GM19240 (cell line): ENCODE results near the gene THSD7B.
"Not testable (repeated sequence)": the region's sequence is repeated elsewhere in the genome, so short reads cannot be mapped to it uniquely, and the experiment has no call there.

Experiments used
- DNase-seq: peaks from one replicate; pipeline ENCODE4 v3.0.0; 2011; ENCODE audit warnings: low spot score; ENCODE audit not compliant: insufficient read length

The THSD7B gene, protein sequence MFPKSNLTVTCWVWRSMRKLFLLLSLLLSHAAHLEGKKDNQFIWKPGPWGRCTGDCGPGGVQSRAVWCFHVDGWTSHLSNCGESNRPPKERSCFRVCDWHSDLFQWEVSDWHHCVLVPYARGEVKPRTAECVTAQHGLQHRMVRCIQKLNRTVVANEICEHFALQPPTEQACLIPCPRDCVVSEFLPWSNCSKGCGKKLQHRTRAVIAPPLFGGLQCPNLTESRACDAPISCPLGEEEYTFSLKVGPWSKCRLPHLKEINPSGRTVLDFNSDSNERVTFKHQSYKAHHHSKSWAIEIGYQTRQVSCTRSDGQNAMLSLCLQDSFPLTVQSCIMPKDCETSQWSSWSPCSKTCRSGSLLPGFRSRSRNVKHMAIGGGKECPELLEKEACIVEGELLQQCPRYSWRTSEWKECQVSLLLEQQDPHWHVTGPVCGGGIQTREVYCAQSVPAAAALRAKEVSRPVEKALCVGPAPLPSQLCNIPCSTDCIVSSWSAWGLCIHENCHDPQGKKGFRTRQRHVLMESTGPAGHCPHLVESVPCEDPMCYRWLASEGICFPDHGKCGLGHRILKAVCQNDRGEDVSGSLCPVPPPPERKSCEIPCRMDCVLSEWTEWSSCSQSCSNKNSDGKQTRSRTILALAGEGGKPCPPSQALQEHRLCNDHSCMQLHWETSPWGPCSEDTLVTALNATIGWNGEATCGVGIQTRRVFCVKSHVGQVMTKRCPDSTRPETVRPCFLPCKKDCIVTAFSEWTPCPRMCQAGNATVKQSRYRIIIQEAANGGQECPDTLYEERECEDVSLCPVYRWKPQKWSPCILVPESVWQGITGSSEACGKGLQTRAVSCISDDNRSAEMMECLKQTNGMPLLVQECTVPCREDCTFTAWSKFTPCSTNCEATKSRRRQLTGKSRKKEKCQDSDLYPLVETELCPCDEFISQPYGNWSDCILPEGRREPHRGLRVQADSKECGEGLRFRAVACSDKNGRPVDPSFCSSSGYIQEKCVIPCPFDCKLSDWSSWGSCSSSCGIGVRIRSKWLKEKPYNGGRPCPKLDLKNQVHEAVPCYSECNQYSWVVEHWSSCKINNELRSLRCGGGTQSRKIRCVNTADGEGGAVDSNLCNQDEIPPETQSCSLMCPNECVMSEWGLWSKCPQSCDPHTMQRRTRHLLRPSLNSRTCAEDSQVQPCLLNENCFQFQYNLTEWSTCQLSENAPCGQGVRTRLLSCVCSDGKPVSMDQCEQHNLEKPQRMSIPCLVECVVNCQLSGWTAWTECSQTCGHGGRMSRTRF (N-terminal part only)

DNA sequence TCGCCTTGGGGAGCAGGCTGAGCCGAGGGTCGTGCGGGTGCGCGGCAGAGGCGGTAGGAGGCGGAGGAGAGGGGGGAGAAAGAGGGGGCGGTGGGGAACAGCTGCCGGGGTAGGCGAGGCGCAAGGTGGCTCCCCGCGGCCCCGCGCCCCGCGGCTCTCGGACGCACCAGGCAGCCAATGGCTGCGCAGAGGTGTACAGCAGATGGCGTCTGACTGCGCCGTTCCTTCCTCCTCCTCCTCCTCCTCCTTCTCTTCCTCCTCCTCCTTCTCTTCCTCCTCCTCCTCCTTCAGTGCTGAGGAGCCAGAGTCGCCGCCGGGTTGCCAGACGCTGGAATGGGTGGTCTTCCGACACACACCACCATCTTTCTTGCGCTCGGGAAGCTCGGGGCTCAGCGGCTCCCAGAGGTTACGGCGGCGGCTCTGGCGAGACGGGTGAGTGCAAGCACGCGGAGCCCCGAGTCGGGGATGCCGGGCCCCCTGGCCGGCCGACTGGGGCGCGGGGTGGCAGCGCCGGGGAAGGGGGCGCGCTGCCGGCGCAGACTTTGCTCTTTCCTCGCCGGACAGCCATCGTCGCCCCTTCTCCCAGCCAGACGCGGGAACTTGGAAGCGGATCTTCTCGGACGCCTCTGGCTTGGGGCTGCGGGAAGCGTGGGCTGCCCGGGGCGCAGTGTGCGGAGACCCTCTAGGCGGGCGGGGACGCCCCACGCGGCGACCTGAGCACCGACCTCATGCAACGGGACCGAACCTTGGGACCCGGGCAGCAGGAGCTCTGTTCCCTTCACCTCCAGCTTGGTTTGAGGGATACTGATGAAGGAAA lies at the start of gene THSD7B:
Gene THSD7B (plus strand): TSS at position 290 of the 817 bp plus-strand sequence. CDS start 116,634 bp downstream, outside the sequence.
- DNase-seq: no peak

DNA sequence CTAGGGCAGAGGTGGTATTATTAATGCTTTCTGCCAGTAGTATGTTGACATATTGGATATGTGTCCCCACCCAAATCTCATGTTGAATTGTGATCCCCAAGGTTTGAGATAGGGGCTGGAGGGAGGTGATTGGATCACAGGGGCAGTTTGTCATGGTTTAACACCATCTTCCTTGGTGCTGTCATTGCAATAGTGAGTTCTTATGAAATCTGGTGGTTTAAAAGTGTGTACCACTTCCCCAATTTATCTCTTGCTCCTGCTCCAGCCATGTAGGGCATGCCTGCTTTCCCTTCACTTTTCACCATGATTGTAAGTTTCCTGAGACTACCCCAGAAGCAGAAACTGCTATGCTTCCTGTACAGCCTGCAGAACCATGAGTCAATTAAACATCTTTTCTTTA lies 47.1 kb upstream of the THSD7B start:
- no peak for DNase-seq

DNA sequence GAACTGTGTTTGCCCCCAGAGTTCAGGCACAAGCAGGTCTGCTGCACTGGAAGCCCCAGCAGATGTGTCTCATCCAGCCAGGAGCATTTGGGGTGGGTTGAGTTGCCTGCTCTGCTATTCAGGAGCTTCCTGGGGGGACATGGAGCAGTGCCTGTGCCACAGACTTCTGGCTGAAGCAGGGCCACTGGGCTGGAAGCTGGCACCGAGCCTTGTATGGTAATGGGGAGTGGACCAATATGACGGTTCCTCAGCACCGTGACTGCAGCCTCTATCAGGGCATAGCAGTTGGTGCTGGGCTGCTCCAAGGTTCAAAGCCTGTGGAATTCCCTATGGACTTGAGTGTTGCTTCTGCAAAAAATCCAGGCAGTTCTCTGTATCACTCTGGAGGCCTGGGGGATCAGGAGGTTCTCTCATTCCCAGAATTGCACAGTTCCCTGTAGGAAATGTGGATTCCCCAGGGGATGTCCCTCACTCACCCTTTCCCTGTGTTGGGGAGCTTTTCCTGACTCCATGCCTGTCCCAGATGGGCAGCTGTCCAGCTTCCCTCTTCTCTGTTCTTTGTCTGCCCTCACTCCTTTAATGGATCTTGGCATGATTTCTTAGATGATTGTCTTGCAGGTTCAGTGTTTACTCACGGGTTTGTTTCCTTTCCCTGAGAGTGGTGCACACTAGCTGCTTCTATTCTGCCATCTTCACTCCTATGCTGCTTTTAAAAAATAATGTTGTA lies 37.2 kb upstream of the THSD7B start:
- no peak for DNase-seq

DNA sequence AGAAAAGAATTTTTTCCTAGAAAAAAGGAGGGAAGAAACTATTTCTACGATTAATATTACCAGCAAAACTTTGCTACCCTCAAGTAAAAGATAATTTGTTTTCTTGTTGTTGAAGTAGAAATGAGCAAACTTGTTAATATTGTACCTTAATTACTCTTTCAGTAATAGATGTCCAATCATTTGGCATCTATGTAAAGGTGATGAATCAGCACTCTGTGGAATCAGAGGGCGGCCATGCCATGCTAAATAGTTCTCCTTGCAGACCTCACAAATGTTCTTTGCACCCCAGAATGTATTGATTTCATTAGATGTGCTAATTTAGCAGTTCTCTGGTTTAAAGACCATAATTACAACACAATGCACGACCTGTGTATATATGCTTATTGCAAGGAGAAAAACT lies 29.1 kb upstream of the THSD7B start:
- no peak for DNase-seq

DNA sequence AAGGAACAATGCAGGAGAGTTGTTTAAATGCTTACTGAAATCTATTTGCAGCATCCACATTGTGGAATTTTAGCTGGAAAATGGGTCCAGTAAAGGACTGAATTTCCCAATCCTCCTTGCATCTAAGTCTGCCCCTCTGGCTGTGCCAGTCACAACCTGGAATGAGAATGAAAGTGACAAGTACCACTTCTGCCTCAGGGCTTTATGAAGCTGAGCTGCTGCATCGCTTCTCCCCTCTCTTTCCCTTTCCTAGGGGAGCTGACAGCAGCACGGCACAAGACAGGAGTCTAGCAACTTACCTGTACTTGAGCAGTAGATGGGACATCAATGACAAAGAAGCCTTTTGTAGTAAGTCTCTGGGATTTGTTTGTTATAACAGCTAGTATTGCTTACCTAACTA lies 27.3 kb upstream of the THSD7B start:
- DNase-seq: no peak

DNA sequence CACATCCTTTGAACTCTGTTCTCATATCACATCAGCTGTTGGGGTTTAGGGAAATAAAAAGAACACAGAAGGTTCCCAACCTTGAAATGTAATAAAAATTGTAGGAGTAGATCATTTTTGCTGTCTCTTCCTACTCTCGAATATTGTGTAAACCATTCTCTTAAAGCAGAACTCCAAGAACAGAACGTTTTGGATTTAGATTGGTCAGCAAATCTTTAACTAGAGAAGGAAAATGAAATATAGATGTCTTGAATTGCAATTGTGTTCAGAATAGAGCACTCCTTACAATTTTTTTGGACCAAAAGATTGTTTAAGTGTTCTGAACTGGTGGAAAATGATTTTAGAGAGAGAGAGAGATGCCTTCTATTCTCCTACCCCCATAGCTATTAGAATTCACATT lies 23.9 kb upstream of the THSD7B start:
- no peak for DNase-seq

DNA sequence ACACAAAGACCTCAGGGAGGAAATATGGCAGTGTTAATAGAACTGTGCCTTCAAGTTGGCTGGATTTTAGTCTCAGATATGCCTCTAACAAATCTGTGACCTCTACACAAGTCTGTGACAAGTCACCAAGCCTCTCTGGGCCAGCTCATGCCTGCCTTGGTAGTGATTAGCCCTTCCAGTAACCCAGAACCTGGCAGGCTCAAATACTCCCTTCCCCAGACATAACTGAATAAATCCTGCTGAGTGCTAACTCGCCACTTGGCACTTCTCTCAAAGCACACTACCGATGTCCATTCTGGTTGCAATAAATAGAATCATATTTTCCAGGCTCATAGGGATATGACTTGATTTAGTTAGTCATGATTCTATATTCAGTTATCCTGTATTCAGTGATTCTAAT lies 15.3 kb upstream of the THSD7B start:
- DNase-seq: no peak

DNA sequence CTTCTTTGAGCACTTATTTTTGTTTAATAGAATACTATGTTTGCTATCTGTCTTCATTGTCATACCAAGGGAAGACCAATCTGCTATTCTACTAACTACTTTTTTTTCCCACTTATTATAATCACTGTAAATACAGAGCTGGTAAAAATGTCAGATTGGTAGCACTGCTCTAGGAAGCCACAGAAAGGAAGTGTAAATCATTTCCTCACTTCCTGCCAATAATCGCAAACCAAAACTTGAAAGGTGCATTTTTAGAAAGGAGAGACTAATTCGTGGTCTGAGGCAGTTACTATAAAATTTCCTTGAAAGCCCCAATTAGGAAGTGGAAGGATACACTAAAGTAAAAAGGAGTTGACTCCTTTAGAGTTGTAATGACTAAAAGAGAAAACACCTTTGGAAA lies 13.9 kb upstream of the THSD7B start:
- no peak for DNase-seq

DNA sequence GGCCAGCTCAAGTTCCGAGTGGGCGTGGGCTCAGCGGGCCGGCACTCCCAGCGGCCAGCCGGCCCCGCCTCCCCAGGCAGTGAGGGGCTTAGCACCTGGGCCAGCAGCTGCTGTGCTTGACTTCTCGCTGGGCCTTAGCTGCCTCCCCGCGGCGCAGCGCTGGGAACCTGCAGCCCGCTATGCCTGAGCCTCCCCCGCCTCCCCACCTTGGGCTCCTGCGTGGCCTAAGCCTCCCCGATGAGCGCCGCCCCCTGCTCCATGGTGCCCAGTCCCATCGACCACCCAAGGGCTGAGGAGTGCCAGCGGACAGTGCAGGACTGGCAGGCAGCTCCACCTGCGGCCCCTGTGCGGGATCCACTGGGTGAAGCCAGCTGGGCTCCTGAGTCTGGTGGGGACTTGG lies 6.8 kb upstream of the THSD7B start:
- DNase-seq: not testable (repeated sequence)

DNA sequence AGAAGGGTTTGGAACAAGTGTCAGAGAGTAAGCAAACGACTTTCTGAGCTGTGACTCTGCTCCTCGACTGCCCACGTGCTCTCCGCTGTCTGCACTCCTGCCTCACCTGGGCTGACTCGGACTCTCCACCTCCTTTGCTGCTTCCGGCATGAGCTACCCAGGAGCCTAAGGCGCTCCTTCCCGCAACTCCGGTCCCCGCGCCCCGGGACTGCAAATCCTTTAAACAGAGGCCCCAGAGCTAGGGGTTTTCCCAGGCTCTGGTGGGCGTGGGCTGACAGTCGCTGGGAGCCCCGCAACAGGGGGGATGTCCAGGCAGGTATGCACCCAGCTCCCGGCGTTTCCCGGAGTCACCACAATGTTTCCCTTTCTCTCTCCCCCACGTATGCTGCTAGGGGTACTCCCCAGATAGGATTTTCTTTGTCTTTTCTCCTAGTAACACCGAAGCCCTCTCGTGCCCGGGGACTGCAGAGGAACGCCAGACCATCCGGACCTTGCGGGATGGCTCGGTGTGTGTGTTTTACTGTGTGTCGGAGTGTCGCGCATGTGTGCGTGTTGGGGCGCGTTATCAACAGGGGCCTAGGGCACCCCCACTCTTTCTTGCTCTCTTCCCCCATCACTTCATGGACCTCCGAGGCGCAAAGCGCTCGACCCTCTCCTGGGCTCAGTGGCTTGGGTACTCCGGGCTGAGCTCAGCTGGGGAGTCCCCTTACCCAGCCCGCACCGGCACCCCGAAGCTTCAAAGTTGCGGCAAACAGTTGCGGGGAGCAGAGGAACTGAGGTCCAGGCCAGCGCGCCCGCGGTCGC lies 691 bp upstream of the THSD7B start:
- DNase-seq: no peak

DNA sequence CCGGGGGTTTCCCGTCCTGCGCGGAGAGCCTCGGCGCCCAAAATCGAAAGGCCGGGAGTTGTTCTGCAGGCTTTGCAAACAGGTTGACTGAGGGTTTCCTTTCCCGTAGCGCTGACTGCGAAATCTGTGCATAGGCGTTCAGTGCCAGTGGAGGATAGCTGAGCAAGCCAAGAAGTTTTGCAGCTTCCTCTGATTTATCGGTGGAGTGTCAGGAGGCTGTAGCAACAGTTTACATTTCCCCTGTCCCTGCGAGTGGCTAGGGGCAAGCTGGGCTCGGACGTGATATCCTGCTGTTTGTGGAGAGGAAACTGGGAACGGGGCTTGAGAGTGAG lies 694 bp downstream of the THSD7B start:
- no peak for DNase-seq

DNA sequence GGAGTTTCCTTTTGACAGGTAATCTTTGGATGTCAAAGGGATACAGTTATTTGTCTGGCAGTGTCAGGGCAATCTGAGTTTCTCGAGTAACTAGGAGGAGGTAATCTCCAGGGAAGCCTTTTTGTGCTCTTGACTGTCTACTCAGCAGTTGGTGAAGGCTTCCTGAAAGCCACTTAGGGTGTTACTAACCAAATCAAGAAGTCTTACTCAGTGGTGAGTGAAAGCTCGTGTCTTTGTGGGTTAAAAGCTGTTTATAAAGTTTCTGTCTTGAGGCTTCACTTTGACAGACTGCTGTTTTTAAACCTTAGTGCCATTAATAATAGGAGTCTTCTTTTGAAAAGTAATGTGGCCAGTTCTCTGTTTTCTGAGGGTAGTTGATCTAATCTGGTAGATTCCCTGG lies 1.7 kb downstream of the THSD7B start:
- DNase-seq: no peak

DNA sequence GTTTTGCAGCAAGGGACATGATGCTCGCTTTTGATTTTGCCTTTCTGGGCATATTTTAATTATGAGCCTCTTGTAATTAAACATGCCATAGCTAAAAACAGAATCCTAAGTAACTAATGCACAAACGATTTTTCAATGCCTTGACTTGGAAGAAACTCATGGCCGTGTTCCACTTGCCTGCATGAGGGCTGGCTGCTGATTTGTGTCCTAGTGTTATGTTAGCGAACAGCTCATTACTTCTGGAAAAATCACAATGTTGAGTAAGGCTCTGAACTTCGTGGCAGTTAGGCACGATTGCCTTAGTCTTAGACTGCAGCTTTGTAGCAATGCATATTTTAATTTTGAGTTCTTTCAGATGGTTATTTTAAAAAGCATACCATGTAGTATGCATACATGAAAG lies 4.5 kb downstream of the THSD7B start:
- DNase-seq: no peak

DNA sequence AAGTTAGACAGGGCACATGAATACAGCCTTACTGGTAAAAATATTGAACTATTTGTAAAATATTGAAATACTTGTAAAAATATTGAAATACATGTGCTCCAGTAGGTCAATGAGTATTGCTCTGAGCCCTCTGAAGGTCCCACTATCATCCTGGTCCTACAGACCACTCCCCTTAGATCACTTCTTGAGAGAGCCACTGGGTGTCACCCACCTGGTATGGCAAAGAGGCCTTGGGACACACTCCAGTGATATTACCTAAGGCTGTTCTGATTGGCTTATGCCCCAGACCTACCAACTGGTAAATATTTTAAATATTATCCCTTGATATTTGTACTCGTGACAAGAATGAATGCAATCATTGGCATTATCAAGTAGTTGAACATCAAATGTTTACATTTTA lies 5.0 kb downstream of the THSD7B start:
- DNase-seq: no peak

DNA sequence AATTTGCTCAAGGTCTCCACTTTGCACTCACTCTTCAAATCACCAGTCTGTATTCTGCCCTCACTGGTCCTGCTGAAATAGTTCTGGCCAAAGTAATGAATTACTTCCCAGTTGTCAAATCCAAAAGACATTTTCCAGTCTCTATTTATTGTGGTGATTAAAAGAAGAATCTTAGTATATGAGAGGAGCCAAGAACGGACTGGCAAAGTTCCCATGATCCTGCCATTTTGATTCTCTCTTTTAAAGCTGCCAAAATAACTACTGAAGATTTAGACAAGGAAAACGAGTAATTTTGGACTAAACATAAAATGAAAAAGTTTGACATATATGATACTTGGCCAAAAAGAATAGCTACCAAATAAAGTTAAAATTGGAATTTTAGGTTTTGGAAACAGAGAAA lies 12.0 kb downstream of the THSD7B start:
- no peak for DNase-seq

DNA sequence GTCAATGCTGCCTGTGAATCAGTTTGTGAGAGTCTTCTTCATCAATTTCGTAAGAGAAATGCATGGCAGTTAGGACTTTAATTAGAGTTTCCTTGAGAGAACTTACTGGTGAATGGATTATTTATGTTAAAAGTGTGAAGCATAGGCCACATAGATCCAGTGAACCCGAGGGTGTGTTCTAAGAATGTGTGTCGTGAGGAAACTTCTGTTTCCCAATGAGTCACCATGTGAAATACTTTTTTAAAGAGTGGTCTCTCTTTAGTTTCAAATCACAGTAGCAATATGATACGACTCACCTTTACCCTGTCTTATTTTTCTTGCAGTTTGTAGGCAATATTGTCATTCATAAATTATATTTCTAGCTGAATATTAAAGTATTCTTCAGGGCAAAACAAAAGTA lies 18.5 kb downstream of the THSD7B start:
- DNase-seq: no peak

DNA sequence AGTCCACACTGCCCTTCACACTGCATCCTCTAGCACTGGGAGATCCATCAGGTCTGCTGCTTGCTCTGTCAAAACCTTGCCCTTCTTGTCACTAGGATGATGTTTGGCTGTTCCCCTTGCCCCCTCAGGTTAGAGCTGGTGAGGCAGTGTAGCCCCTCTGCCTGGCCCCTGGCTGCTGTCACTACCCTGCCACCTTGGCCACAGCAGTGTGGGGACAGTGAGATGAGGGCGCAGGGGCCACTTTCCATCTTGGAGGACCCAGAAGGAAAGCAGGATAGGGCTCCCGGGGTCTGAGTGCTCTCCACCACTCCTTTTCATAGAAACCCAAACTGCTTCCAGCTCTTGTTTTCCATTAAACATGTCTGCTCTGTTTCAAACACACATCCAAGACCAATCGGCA lies 19.9 kb downstream of the THSD7B start:
- no peak for DNase-seq

DNA sequence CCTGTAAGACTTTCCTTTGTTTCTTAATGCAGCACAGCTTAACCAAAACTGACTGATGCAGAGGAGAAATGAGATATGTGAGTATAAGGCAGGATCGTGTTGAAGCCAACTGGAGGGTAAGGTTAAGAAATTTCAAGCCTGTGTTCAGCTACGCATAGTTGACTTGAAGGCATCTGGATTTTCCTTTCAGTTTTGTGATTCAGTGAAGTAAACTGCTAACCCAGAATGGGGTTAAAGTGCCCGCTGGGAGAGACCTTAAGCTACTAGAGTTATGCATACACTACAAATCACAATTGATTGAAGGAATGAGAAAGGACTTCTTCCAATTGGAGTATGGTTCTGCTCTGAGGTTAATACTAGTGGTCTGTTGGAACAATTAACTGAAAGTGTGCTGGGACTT lies 22.6 kb downstream of the THSD7B start:
- DNase-seq: no peak

DNA sequence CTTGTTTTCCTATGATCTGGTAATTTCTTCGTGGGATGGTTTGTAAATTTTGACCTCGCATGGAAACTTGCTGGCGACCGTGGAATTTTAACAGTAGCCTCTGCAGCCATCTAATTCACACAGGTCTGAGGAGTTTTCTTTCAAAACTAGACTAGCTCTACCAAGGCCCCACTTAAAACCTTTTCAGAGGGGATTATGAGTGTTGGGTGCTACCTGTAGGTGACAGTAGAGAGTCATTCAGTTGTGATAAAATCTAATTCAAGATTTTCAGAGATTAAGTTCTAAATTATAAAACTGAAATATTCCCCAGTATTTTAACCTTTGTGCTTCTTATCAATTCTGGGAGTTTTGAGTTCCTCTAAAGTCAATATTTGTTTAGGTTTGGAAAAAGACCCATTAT lies 31.0 kb downstream of the THSD7B start:
- no peak for DNase-seq

DNA sequence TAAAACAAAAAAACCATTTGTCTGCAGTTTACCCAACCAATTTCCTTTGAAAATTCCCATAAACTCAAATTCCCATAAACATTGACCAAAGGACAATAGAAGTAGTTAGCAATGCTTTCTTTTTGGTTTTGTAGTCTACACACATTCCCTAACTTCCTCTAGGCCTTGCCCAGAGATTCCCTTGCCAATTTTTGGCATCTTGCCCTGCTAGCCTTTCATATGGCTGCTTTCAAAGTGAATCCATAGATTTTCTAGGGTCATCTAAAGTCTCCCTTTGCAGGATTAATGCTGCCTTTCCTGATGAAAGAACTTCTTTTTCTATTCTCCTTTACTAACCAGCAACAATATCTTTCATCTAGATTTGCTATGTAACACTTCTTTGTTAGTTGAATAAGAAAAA lies 33.4 kb downstream of the THSD7B start:
- DNase-seq: no peak
